HG03432 (cell line): ENCODE data around the gene PLPPR3.

ENCODE experiments used
- ATAC-seq: cut with Tn5 transposase; IDR thresholded peaks from one replicate; pipeline ENCODE4 v1.9.1; 2021; ENCODE audit warnings: mild to moderate bottlenecking, moderate library complexity; ENCODE audit not compliant: unreplicated experiment

Gene PLPPR3, protein sequence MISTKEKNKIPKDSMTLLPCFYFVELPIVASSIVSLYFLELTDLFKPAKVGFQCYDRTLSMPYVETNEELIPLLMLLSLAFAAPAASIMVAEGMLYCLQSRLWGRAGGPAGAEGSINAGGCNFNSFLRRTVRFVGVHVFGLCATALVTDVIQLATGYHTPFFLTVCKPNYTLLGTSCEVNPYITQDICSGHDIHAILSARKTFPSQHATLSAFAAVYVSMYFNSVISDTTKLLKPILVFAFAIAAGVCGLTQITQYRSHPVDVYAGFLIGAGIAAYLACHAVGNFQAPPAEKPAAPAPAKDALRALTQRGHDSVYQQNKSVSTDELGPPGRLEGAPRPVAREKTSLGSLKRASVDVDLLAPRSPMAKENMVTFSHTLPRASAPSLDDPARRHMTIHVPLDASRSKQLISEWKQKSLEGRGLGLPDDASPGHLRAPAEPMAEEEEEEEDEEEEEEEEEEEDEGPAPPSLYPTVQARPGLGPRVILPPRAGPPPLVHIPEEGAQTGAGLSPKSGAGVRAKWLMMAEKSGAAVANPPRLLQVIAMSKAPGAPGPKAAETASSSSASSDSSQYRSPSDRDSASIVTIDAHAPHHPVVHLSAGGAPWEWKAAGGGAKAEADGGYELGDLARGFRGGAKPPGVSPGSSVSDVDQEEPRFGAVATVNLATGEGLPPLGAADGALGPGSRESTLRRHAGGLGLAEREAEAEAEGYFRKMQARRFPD

DNA sequence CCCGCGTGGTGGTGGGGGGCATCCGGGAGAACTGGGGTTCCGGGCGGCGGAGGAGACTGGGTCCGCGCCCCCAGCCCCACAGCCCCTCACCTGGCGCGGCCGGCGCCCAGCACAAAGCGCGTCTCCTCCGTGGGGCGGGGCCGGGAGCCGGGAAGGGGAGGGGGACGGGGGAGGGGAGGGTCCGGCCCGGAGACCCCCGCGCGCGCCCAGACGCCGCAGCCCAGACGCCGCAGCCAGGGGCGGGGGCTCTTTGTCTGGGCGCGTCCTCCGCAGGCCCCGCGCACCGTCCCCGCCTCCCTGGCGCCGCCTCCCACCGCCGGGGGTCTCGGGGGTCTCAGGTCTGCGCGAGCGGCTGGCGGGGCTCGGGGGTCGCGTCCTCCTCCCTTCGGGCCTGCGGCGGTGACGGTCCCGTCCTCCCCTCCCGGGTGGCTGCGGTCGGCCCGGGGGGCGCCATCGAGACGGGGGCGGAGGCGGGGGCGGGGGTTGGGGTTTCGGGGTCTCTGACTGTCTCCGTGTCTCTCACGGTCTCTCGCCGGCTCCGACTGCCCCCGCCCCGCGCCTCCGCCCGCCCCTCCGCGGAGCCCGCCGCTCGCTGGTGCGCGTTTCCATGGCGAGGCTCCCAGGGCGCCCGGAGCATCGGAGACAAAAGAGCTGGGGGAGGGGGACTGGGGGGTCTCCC is at the start of gene PLPPR3:
TSS of gene PLPPR3 (minus strand) at position 131 of the 679 bp plus-strand sequence. CDS start 396 bp downstream, outside the sequence.
- no peak for ATAC-seq

DNA sequence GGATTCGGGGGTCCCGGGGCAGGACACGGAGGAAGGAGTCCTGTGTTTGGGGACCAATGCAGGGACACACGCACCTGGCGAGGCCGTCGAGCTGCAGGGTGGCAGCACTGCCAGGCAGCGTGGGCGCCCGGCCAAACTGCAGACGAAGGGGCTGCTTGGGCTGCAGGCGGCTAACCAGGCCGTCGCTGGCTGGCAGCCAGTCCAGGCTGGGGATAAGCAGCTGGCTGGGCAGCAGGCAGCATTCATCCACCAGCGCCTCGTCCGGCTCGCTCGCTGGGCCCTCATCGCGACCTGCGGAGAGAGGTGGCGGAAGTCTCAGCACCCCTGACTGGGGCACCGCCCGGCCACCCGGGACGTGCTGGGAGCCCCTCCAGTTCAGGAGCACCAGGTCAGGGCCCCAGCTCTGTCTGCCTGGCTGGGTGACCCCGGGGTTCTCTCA is 49.2 kb upstream of the PLPPR3 start:
- ATAC-seq = no peak

DNA sequence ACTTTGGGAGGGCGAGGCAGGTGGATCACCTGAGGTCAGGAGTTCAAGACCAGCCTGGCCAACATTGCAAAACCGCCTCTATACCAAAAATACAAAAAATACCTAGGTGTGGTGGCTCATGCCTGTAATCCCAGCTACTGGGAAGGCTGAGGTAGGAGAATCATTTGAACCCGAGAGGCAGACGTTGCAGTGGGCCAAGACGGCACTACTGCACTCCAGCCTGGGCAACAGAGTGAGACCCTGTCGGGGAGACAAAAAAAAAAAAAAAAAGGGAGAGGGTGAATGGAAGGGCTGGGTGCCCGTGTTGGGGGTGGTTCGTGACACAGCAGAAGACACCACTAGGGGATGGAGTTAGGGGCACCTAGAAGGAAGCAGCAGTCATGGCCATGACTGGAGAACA is 48.6 kb upstream of the PLPPR3 start:
- no peak for ATAC-seq

DNA sequence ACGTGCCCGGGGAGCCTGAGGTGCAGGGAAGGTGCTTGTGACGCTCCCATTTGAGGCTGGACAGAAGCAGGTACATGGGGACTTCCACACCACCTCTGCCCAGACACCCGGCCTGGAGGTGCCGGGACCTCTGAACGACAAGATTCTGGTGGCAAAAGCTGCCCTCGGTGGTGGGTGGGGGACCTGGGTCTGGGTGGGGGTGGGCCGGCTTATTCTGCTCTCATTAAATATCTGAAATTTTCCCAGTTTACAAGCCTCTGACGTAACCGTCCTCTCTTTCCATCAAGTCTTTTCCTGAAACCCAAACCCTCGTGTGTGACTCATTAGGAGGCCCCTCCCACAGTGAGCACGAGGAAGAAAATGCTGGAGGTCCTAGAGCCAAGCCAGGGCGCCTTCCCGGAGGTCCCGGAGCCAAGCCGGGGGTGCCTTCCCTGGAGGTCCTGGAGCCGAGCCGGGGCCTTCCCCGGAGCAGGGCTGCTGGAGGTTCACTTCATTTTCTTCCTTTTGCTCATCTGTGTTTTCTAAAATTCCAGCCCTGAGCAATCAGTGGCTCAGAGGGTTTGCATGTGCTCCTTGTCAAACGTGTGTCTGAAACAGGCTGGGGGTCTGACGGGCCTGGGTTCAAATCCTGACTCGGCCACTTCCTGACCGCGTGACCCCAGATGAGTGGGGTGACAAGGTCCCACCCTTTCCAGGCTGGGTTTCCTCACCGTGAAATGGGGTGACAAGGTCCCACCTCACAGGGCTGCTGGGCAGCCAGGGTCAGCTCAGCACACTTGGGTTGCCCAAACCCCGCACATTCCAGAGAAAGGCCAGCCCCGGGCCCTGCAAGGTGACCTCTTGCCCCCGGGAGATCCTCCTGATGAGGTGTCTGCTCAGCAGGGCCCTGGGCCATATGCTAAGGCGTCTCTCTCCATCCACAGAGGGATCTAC is 47.8 kb upstream of the PLPPR3 start:
- no peak for ATAC-seq

DNA sequence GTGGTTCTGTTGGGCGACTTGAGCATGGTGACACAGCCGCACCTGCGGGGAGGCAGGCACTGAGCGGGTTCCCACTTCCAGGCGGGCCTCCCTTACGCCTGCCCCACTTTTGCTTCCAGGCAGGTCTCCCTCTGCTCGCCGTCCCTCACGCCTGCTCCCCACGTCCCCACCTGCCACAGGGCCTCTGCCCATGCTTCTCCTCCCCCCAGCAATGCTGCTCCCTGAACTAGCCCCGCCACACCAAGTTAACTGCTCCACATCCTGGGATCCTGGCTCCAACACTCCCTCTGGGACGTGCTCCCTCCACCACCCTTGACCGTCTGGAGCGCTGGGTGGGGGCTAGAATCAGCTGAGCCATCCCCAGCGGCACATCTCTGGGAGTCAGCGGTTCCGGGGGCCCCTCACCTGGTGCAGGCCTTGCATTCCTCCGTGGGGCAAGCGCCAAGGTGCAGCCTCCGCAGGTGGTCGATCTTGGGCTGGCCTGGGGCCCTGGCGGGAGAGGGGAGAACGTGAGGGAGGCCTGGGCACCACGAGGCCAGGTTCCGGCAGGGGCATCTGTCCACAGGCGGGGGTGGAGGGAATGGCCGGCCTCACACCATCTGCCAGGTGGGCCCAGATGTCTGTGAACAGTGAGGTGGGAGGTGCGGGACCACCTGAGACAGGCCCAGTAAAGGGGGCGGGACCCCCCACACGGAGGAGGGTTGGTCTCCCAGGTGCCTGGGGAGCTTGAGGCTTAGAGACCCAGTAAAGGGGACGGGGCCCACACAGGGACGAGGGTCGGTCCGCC is 46.9 kb upstream of the PLPPR3 start:
- ATAC-seq = no peak

DNA sequence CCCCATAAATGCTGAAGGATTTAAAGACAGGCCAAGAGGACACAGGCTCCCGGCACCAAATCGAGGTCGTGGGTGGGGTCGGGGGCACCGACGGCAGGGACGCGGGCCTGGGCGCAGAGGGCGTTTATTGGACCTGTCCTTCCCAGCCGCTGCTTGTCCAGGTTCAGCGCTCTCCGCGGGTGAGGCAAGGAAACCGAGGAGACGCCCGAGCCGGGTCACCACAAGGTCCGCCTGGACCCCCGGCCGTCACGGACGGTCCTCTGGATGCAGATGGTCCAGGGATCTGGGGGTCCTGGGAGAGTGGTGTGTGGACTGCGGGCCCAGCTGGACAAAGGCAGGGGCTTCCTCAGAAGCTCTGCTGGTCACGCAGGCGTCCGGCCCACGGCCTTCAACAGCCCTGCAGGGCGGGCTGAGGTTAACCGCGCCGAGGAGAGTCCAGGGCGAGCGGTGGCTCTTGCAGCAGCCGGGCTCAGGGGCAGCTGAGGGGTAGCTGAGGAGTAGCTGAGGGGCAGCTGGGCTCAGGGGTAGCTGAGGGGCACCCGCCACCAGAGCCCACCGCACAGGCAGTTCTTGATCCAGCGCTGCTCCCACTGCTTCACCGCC is 46.2 kb upstream of the PLPPR3 start:
- no peak for ATAC-seq

DNA sequence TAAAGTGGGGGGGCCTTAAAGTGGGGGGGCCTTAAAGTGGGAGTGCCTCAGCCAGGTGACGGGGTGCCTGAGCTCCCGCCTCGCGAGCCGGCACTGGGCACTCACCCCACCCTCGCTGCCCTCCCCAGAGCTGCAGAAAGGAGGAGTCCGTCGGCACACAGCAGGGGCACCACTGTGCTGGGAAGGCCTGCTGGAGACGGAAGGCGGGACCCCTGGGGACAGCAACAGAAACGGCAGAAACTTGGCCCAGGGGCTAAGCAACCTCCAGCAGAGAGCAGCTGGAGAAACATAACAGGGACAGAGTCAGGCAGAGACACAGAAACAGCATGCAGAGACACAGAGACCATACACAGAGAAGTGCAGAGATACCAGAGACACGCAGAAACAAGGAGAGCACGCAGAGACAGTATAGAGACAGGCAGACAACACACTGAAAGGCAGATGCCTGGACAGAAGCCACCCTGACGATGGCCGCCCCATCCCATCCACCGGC is 45.6 kb upstream of the PLPPR3 start:
- no peak for ATAC-seq

DNA sequence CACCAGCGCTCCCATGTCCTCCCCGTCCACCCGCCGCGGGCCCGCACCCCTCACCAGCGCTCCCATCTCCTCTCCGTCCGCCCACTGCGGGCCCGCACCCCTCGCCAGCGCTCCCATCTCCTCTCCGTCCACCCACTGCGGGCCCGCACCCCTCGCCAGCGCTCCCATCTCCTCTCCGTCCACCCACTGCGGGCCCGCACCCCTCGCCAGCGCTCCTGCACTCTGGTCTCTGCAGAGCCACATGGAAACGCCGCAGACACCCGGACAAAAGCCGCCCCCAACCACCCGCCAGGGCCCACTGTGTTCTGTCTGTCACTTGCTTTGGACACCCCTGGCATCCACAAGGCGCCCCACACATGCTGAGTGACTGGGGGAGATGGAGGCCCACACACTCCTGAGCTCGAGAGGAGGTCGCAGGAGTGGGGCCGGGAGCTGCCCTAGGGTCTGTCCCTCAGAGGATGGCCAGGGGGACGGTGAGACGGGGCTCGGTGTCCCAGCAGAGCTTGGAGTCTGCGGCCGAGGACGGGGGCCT is 45.1 kb upstream of the PLPPR3 start:
- no peak for ATAC-seq

DNA sequence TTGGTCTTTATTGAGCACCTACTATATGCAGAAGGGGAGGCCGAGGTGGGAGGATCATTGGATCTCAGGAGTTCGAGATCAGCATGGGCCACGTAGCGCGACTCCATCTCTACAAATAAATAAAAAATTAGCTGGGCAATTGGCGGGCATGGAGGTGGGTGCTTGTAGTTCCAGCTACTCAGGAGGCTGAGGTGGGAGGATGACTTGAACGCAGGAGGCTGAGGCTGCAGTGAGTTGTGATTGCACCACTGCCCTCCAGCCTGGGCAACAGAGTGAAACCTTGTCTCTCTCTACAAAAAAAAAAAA is 41.5 kb upstream of the PLPPR3 start:
- ATAC-seq = no peak

DNA sequence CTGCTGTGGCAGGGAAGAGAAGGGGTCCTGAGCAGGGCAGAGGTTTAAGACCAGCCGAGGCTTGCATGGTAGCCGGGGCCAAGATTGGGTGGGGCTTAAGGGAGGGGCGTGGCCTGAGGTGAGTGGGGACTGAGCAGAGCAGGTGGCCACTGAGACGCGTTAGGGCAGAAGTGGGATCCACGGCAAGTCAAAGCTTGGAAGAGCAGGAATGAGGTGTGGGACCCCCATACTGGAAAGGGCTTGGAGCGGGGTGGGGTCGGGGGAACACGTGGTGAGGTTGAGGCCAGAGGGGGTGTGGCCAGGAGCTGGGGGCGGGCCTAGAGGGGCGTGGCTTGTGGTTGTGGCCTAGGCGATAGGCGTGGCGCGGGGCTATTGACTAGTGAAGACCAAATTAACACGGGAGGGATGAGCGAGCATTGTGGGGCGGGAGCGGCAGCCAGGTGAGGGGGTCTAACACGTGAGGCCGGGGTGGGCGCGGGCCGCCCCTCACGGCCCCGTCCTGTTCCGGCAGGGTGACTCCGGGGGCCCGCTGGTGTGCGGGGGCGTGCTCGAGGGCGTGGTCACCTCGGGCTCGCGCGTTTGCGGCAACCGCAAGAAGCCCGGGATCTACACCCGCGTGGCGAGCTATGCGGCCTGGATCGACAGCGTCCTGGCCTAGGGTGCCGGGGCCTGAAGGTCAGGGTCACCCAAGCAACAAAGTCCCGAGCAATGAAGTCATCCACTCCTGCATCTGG is 41.0 kb upstream of the PLPPR3 start:
- ATAC-seq = no peak

DNA sequence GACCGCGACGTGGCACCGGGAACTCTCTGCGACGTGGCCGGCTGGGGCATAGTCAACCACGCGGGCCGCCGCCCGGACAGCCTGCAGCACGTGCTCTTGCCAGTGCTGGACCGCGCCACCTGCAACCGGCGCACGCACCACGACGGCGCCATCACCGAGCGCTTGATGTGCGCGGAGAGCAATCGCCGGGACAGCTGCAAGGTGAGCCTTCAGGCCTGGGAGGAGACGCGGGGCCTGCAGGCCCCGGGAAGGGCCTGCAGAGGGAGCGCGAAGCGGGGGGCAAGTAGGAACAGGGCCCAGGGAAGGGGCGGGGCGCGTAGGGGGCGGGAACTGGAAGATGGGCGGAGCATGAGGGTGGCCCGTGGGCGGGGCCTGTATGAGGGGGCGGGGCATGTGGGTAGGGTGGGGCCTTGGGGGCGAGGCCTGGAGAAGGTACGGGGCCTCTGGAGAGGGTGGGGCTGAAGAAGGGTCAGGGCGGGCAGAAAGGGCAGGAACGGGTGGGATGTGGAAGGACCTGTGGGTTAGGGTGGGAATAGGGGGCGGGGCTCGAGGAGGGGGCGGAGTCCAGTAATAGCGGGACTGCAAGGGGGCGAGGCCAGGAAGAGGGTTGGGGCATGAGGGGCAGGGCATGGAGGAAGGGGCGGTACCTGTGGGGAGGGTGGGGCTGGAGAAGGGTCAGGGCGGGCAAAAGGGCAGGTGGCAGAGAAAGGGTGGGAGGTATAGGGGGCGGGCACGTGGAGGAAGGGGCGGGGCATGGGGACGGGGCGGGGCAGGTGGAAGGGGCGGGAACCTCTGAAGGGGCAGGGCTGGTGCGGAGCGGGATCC is 40.2 kb upstream of the PLPPR3 start:
- ATAC-seq = no peak

DNA sequence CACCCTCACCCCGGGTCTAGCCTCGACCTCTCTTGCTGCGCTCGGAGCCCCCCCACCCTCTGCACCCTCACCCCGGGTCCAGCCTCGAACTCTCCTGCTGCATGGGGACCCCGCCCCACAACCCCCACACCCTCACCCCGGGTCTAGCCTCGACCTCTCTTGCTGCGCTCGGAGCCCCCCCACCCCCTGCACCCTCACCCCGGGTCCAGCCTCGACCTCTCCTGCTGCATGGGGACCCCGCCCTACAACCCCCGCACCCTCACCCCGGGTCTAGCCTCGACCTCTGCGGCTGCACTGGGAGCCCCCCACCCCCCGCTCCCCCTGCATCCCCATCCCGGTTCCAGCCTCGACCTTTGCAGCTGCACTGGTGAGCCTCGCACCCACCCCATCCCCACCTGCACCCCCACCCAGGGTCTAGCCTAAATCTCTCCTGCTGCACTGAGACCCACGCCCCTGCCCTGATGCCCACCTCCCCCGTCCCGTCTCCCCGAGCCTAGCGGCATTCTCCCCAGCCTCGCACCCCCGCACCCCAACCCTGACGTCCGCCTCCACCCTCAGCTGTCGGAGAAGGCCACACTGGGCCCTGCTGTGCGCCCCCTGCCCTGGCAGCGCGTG is 39.5 kb upstream of the PLPPR3 start:
- ATAC-seq = no peak

DNA sequence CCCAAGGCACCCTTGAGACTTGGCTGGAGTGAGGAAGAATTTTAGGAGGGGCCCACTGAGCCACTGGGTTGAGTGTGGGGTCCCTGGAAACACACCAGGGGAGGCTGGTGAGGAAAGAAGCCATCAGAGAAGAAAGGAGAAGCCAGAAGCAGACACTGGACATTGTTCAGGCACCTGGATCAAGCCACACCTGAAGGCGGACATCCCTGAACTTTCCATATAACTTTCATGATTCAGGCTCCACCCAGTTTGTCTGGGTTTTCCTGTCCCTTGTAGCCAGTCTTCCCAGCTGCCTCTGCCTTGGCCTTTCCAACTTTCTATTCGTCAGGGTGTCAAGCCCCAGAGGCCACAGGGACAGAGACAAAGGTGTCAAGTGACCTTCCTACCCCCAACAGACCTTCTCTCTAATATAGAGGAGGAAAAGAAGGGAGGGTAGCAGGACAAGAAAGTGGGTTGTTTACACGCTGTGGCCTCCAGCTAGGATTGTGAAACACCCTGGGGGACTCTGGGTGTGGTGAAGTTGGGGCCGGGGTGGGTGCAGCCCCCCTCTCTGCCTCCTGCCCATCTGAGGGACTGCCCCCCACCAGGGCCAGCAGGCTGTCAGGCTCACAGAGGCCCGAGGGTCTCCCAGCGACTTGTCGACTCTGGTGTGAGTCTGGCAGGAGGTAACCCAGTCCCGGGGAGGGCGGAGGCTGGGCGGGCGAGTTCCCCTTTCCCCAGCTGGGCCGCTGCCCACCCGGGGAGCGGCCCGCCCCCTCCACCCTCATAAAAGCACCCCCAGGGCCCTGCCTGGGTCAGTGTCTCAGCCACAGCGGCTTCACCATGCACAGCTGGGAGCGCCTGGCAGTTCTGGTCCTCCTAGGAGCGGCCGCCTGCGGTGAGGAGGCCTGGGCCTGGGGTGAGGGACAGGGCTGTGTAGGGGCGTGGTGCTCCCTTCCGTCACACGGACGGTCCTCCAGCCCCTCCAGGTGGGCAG is 37.4 kb upstream of the PLPPR3 start, which contains the start of gene CFD:
TSS of gene CFD (plus strand) at position 797 of the 976 bp plus-strand sequence. CDS start at position 823, 26 bp downstream.
- ATAC-seq = no peak

DNA sequence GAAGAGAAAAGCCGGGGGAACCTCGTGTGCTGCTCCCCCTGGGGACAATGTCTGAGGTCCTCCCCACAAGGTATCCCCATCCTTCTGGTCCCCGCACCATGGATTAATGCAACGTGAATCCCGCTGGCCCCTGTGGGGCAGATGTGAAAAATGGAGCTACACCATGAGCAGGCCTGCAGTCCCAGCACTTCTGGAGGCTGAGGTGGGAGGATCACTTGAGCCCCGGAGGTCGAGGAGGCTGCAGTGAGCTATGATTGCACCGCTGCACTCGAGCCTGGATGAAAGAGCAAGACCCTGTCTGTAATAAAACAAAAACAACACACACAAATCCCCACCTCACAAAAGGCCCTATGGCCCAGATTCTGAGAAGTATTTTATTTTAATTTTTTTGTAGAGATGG is 36.5 kb upstream of the PLPPR3 start:
- no peak for ATAC-seq

DNA sequence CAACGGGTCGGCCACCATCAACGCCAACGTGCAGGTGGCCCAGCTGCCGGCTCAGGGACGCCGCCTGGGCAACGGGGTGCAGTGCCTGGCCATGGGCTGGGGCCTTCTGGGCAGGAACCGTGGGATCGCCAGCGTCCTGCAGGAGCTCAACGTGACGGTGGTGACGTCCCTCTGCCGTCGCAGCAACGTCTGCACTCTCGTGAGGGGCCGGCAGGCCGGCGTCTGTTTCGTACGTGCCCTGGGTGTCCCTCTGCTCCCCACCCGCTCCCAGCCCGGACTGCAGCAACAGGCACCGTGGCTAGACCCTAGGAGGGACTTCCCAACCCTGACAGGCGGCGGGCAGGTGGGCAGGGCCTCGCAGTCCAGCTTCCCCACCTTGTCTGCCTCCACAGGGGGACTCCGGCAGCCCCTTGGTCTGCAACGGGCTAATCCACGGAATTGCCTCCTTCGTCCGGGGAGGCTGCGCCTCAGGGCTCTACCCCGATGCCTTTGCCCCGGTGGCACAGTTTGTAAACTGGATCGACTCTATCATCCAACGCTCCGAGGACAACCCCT is 33.9 kb upstream of the PLPPR3 start:
- ATAC-seq = no peak

DNA sequence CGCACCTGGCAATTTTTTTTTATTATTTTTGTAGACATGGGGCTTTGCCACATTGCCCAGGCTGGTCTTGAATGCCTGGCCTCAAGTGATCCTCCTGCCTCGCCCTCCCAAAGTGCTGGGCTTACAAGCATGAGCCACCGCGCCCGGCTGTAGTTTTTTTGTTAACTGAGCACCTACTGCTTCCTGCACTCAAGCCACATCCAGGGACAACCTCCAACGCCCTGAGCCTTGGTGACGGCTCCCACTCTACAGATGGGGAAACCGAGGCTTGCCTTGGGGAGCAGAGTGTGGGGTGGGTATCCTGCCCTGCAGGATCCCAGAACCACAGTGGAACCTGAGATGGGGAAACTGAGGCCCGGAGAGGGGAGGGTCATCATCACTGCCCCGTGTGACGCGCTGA is 33.4 kb upstream of the PLPPR3 start:
- no peak for ATAC-seq
